ENCODE measurements around the gene AKT3.

The AKT3 gene

DNA sequence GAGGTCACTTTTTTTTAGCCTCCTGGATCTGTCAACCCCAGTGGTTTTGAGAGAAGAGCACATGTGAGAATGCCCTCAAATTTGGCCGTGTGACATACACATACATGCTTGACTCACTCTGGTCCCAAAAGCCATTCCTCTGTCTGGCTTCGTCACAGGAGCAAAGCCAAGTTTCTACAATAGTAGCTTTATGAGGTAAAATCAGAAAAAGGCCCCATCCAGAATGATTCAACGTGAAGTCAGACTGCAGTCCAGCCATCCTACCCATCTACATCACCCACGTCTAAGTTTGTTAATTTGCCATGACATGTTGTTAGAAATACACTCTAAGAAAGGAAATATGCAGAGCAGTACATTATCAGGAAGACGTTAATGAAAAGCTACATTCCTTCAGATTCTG is 349.0 kb downstream of the AKT3 start:
- no peak for DNase-seq

GRCh38 chr1:243500512-243500911 is 349.5 kb downstream of the AKT3 start:
- no peak for DNase-seq

DNA sequence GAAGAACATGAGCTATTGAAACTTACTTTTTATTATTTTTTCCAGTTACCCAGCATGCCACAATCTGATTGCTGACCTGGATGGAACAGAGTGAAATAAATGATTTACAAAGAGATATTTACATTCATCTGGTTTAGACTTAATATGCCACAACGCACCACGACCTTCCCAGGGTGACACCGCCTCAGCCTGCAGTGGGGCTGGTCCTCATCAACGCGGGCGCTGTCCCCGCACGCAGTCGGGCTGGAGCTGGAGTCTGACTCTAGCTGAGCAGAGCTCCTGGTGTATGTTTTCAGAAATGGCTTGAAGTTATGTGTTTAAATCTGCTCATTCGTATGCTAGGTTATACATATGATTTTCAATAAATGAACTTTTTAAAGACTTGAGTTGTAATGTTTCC is 350.3 kb downstream of the AKT3 start:
- DNase-seq, result no peak

GRCh38 chr1:243499248-243499647 is 350.8 kb downstream of the AKT3 start:
- no peak for DNase-seq

GRCh38 chr1:243497939-243498681 is 351.9 kb downstream of the AKT3 start:
- no peak for DNase-seq

GRCh38 chr1:243496806-243497205 is 353.2 kb downstream of the AKT3 start:
- DNase-seq, result no peak

DNA sequence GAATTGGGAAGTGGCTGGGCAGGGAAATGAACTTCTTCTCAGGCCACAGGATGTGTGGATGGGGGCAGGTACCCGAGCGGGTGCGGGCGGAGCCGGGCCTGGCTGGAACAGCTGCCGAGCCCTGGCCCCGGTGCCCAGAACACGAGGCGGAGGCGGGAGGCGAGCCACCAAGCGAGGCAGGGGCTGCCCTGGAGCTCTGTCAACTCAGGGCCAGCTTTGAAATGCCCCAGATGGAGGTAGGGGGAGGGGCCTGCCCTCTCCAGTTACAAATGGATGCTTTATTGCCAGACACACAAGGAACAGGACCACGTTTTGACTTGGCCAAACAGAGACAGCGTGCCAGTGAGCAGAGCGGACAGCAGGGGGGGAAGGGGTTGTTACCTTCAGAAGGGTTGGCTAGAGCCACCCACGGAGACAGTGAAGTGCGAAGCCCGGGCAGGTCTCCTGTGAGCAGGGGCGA is 353.8 kb downstream of the AKT3 start:
- DNase-seq, result no peak

GRCh38 chr1:243495442-243496186 is 354.4 kb downstream of the AKT3 start:
- no peak for DNase-seq

GRCh38 chr1:243494741-243495431 is 355.2 kb downstream of the AKT3 start:
- no peak for DNase-seq

GRCh38 chr1:243493156-243494129 is 356.6 kb downstream of the AKT3 start:
- DNase-seq, result no peak

- no peak for DNase-seq
Observed at GRCh38 chr1:243490748-243491686, 359.0 kb downstream of the AKT3 start.

- no peak for DNase-seq
Observed at GRCh38 chr1:243489681-243490546, 360.1 kb downstream of the AKT3 start.

GRCh38 chr1:243489158-243489527 is 360.9 kb downstream of the AKT3 start:
- no peak for DNase-seq

DNA sequence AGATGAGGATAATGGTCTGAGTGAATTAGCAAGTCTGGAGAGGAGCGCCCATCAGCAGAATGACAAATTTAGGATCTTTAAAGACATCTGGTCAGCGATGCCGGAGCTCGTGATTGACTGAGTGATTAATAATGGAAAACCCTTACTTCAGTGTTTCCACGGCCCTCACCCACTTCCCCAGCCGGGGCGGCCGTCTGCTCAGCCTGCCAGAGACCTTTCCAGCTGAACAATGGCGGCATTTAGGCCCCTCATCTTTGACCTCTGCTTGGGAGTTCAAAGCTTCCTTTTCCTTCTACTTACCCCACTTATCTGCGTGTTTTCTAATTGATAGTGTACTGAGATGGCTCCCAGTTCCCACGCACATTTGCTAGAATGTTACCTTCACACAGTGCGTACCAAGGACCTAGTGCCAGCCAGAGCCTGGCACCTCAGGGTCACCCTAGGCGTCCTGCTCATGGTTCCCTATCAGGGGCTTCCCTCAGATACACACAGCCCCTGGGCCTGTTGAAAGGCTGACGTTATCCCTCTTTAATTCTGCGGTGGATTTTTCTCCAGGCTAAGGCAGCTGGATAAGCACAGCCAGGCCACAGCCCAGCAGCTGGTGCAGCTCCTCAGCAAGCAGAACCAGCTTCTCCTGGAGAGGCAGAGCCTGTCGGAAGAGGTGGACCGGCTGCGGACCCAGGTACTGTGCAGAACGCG is 361.4 kb downstream of the AKT3 start:
- DNase-seq, result no peak

DNA sequence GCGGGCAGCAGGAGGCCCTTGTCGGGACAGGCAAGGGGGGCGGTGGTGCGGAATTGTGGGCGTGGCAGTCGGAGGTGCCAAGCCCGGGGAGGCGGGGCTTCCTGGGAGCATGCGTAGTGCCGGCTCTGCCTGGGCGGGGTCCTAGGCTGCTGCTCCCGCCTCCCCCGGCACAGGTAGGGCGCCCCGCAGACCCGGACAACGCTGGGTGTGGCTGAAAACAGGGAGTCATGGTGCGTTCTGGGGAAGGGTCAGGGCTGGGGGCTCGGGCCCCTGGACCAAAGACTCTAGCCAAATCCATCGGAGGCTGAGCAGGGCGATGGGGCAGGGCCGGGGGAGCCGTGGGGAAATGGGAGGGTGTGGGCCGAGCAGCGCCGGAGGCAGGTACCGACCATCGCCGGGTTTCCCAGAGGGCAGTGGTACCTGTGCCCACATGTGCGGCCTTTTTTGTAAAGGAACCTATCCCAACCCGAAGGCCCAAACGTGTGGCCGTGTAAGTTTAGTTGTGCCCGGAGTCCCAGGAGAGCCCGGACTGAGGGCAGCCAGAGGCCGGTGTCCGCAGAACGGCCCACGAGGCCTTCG is 362.3 kb downstream of the AKT3 start:
- no peak for DNase-seq

- no peak for DNase-seq
Observed at GRCh38 chr1:243487036-243487648, 362.9 kb downstream of the AKT3 start.

DNA sequence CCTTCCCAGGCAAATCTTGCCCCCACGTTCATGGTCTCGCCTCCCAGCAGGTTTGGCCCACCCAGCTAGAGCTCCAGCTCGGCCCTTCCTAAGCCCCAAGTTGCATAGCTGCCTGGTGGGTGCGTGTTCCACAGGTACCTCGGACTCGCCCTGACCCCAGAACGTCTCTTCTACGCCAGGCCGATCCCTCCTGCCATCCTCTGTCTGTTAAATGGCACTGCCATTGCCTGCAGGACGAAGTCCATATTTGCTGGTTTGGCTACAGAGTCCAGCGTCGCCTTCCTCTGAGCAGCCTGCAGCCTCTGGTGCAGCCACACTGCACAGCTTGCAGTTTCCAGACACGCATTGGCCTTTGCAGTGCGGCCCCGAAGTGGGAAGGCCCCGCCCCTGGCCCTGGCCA is 366.1 kb downstream of the AKT3 start:
- no peak for DNase-seq

DNA sequence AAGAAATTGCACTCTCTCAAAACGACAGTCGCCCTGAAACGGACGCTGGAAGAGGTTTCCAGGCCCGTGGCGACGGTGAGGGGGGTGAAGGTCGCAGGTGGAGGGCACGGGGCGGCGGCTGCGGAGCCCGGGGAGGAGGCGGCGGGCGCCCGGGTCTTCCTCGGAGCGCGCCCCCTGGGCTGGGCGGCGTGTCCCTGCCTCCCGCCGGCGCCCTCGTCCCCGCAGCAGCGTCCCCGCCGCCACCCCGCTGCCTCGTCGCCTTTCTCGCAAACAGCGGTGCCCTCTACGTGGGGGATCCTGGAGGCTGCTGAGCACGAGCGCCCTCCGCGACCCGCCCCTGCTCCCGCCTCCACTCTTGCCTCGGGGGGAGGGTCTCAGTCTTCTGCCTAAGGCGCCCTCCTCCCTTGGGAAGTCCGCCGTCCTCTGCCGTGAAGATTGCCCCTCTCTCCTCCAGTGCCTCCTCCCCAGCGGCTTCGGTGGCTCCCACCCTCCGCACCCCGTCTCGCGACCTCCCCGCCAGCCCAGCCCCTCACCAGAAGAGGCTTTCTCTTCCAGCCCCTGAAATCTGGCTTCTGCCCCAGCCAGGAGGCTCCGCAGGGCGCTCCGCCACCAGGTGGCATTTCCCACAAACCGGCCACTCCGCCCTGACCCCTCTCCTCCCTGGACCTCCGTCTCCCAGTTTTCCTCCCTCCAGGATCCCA is 366.8 kb downstream of the AKT3 start:
- no peak for DNase-seq
